GM12878 (cell line): ENCODE data around the gene CLEC4G. TPM values are rescaled to one million over a fixed set of nuclear protein-coding genes. Genes with fewer than 3 reads are reported as not detected.

Source experiments
- ATAC-seq: fragments of 200-7000 bp; cut with Tn5 transposase; 3 replicates; pipeline ENCODE4 v1.9.1; 2020; ENCODE audit warnings: mild to moderate bottlenecking, moderate library complexity
- BruUV-seq: library from RNA; stranded (reverse); fragments of 400-500 nt; replicated peaks from 2 replicates; lab custom pipeline; 2021; lab: Mats Ljungman, UMichigan
- CTCF ChIA-PET: fragments of 300-600 bp; sonication (Branson Sonifier 250); formaldehyde crosslinking; extraction: SDS; loops from one replicate; lab custom pipeline; 2021; ENCODE audit warnings: inconsistent platforms; lab: Yijun Ruan, JAX
- POLR2A ChIA-PET: fragments of 350-600 bp; formaldehyde crosslinking; extraction: SDS; loops from one replicate; lab custom pipeline; 2021; ENCODE audit warnings: inconsistent platforms; lab: Charles Lee
- RAD21 ChIA-PET: fragments of 300-600 bp; sonication (Branson Sonifier 250); formaldehyde crosslinking; loops from one replicate; lab custom pipeline; 2023; ENCODE audit warnings: antibody characterized with exemption; ENCODE audit not compliant: unreplicated experiment; lab: Charles Lee
- SMC1A ChIA-PET: fragments of 300-600 bp; sonication (Branson Sonifier 250); formaldehyde crosslinking; loops from one replicate; lab custom pipeline; 2023; ENCODE audit not compliant: unreplicated experiment, uncharacterized antibody; lab: Charles Lee
- DNase-seq: peaks from one replicate; pipeline ENCODE4 v3.0.0-alpha.2; 2011; ENCODE audit warnings: low read depth, low spot score
- FAIRE-seq: peaks from 3 replicates; lab custom pipeline; 2011; peaks lifted over from hg19 to GRCh38; lab: Jason Lieb, UNC
- H2AFZ ChIP-seq: 2 replicates; pipeline ENCODE4 v1.6.0; 2011; ENCODE audit warnings: low read depth, low read length, control low read depth; ENCODE audit not compliant: control insufficient read depth
- H3K27ac ChIP-seq: 2 replicates; pipeline ENCODE4 v1.5.1; 2011; ENCODE audit warnings: control low read depth; ENCODE audit not compliant: control insufficient read depth, insufficient read depth
- H3K27me3 ChIP-seq, 2 experiments: replicated peaks in 1 of 2; 2 replicates each; pipeline versions ENCODE4 v1.6.0 to v1.6.1; 2011; ENCODE audit warnings: low read length in 1 of 2; ENCODE audit not compliant: control insufficient read depth in 2 of 2, insufficient read depth in 2 of 2
- H3K36me3 ChIP-seq, 2 experiments: 2 replicates each; pipeline ENCODE4 v1.5.1; 2011; ENCODE audit warnings: low read length in 1 of 2; ENCODE audit not compliant: control insufficient read depth in 2 of 2, insufficient read depth in 2 of 2
- H3K4me1 ChIP-seq: 2 replicates; pipeline ENCODE4 v1.6.1; 2011; ENCODE audit warnings: mild to moderate bottlenecking, low read length, moderate library complexity, mixed read lengths; ENCODE audit not compliant: control insufficient read depth, insufficient read depth
- H3K4me2 ChIP-seq: 2 replicates; pipeline ENCODE4 v1.6.0; 2011; ENCODE audit warnings: control low read depth; ENCODE audit not compliant: control insufficient read depth, insufficient read depth
- H3K4me3 ChIP-seq: fragments of 200-600 bp; sonication (generic); 2 replicates; pipeline ENCODE4 v1.5.1; 2016
- H3K79me2 ChIP-seq: 2 replicates; pipeline ENCODE4 v1.6.0; 2011; ENCODE audit warnings: low read length; ENCODE audit not compliant: control insufficient read depth, insufficient read depth
- H3K9ac ChIP-seq: 2 replicates; pipeline ENCODE4 v1.8.0; 2011; ENCODE audit warnings: low read length, control low read depth, mixed read lengths; ENCODE audit not compliant: control insufficient read depth, insufficient read depth
- H3K9me3 ChIP-seq: replicated peaks from 3 replicates; pipeline ENCODE4 v1.5.1; 2011; ENCODE audit warnings: mild to moderate bottlenecking, low read length; ENCODE audit not compliant: control insufficient read depth, insufficient read depth
- H4K20me1 ChIP-seq: 2 replicates; pipeline ENCODE4 v1.6.0; 2011; ENCODE audit not compliant: control insufficient read depth, insufficient read depth
- CBX3 ChIP-seq: fragments of 200-600 bp; sonication (generic); IDR thresholded peaks from 2 replicates; pipeline ENCODE4 v1.6.1; 2016; ENCODE audit warnings: low read depth, borderline replicate concordance
- HCFC1 ChIP-seq: fragments of 150-350 bp; IDR thresholded peaks from 2 replicates; pipeline ENCODE4 v1.6.1; 2014; ENCODE audit warnings: low read length
- MEF2A ChIP-seq: IDR thresholded peaks from 2 replicates; pipeline ENCODE4 v1.6.1; 2011; ENCODE audit warnings: low read depth, mild to moderate bottlenecking, low read length, moderate library complexity; ENCODE audit not compliant: insufficient read depth
- MTA3 ChIP-seq: IDR thresholded peaks from 2 replicates; pipeline ENCODE4 v1.6.1; 2012; ENCODE audit warnings: low read length, inconsistent platforms, borderline replicate concordance
- NBN ChIP-seq: fragments of 450-650 bp; IDR thresholded peaks from 2 replicates; pipeline ENCODE4 v1.6.1; 2016
- NFYB ChIP-seq: IDR thresholded peaks from 2 replicates; pipeline ENCODE4 v1.6.1; 2011; ENCODE audit warnings: low read depth, mild to moderate bottlenecking, low read length, improper control_type of control experiment, moderate library complexity; ENCODE audit not compliant: insufficient read depth
- SUZ12 ChIP-seq: fragments of 200-600 bp; sonication (generic); IDR thresholded peaks from one replicate; pipeline ENCODE4 v1.6.1; 2018; ENCODE audit warnings: antibody characterized with exemption, mild to moderate bottlenecking; ENCODE audit not compliant: unreplicated experiment
- YY1 ChIP-seq: IDR thresholded peaks from 2 replicates; pipeline ENCODE4 v1.6.1; 2011; ENCODE audit warnings: low read depth, mild to moderate bottlenecking, low read length
- ZNF24 ChIP-seq: fragments of 450-650 bp; IDR thresholded peaks from 2 replicates; pipeline ENCODE4 v1.6.1; 2017; ENCODE audit warnings: antibody characterized with exemption, mild to moderate bottlenecking
- ZZZ3 ChIP-seq: IDR thresholded peaks from 2 replicates; pipeline ENCODE4 v1.6.1; 2011; ENCODE audit warnings: low read depth; ENCODE audit not compliant: control insufficient read depth, insufficient read length
- WGBS: methylation state at CpG from one replicate; pipeline ENCODE4 v1.1.6; 2016; ENCODE audit warnings: low lambda C conversion rate; ENCODE audit not compliant: insufficient replicate concordance, insufficient coverage; ENCODE audit errors: missing lambda C conversion rate; 5-methylcytosine and 5-hydroxymethylcytosine counted together
- in situ Hi-C: fragments of 300-500 bp; cut with MboI; formaldehyde crosslinking; loops from 9 replicates; pipeline ENCODE4 v1.14.3; 2018; ENCODE audit warnings: mixed read lengths
- intact Hi-C: fragments of 100-400 bp; cut with micrococcal nuclease; formaldehyde crosslinking; loops from one replicate; pipeline ENCODE4 v1.14.2; 2022; ENCODE audit not compliant: unreplicated experiment
- polyA plus RNA-seq, 11 experiments: library from polyadenylated mRNA; depleted of rRNA in 4 of 11; unstranded in 6 of 11; stranded (reverse) in 5 of 11; fragments of >200 nt; fragmentation: Nextera tagmentation in 4 of 11; fragmentation: Illumina TruSeq in 1 of 11; extraction: Ambion mirVana in 4 of 11; extraction: Trizol in 1 of 11; gene quantifications; 1 replicate in 1 of 11; 2 replicates in 10 of 11; pipeline versions ENCODE4 v1.2.1 to v1.2.3, GENCODE V29; 2011 to 2016; ENCODE audit warnings: inconsistent platforms in 2 of 11, missing spikeins in 2 of 11, low read depth in 1 of 11
- total RNA-seq, 4 experiments: library from RNA; depleted of rRNA in 3 of 4; stranded (reverse); fragments of >200 nt in 3 of 4; fragmentation: Illumina TruSeq in 1 of 4; extraction: Trizol in 1 of 4; gene quantifications; 2 replicates each; pipeline versions ENCODE4 v1.2.1 to v1.2.3, GENCODE V29; 2013 to 2021
- TF ChIP-seq, protein P1 (sequence below): fragments of 450-650 bp; IDR thresholded peaks from 2 replicates; pipeline ENCODE4 v1.6.1; 2017; ENCODE audit warnings: low read depth, mild to moderate bottlenecking, moderate library complexity

Gene CLEC4G
- total and polyA plus RNA-seq, 10 of the 15 experiments (the other 5 are each of a cell fraction or from before 2014, with no cell fraction given): 0.04 TPM; not detected in 9

DNA sequence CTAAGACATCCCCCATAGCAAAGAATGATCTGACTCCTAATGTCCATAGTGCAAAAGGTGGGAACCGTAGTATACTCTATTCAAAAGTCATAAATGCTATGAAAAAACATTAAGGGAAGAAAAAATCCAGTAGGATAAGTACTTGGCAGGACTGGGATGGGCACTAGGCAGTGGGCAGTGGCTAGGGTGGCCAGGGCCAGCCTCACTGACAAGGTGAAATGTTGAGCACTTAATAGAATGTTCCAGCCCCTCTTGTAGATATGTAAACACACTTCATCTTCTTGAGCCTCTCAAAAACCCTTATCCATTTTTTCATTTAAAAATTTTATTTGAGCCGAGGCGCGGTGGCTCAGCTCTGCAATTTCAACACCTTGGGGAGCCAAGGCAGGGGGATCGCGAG lies 1.5 kb upstream of the CLEC4G start:
- in situ Hi-C loops: no loop called here
- no TSS peak for BruUV-seq
- ATAC-seq: no peak
- no peak overlapping the region for H2AFZ ChIP-seq
- 70% methylated on average over 6 of the region's 6 CpGs for WGBS
- H3K27ac ChIP-seq: no peak overlapping the region
- no peaks in the 10 kb centered on the region for H3K9me3 ChIP-seq
- no peak for FAIRE-seq
- no peaks in the 10 kb centered on the region for H3K36me3 ChIP-seq
- no peak overlapping the region for H3K4me3 ChIP-seq
- no peak for TF ChIP-seq NFYB
- TF ChIP-seq CBX3: no peak
- TF ChIP-seq MEF2A: no peak
- no peaks in the 10 kb centered on the region; the same call in none of the 2 replicates for H3K4me1 ChIP-seq
- ChIA-PET CTCF (no interaction called here), POLR2A (no interaction called here), SMC1A (no interaction called here), RAD21 (no interaction called here)
- DNase-seq: no peak
- no peak overlapping the region for H3K4me2 ChIP-seq
- no peaks in the 10 kb centered on the region for H3K79me2 ChIP-seq
- peaks cover 4% of the 10 kb centered on the region in 2 experiments; a peak in 3 of 4 replicates for H3K27me3 ChIP-seq
- no peak overlapping the region for H3K9ac ChIP-seq
- no peaks in the 10 kb centered on the region for H4K20me1 ChIP-seq
- intact Hi-C loops: no loop called here

DNA sequence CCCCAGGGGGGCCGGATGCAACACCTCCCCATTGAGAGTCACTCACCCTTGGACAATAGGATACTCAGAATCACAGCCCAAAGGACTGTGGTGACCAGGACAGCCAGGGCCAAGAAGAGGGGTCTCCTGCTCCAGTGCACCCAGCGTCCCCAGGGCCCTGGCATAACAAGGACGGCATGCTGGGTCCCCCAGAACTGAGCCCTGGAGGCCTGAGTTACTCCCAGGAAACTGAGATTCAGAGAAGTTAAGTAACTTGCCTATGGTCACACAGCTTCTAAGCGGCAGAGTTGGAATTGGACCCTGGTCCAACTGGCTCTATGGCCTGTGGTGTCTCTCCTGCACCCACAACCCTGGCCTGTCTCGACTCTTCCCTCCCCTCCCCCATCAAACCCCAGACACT lies 295 bp downstream of the CLEC4G start:
- Histone ChIP-seq H3K9me3 (no peaks in the 10 kb centered on the region), H3K4me3 (no peak overlapping the region), H3K27ac (no peak overlapping the region), H3K4me2 (no peak overlapping the region)
- no TSS peak for BruUV-seq
- POLR2A ChIA-PET: no interaction called here
- DNase-seq (no peak), ATAC-seq (no peak)
- intact Hi-C loops: no loop called here
- TF ChIP-seq ZZZ3 (no peak), NBN (no peak), YY1 (no peak), HCFC1 (no peak), MTA3 (no peak), SUZ12 (no peak), ZNF24 (no peak)
- TF ChIP-seq, protein P1, sequence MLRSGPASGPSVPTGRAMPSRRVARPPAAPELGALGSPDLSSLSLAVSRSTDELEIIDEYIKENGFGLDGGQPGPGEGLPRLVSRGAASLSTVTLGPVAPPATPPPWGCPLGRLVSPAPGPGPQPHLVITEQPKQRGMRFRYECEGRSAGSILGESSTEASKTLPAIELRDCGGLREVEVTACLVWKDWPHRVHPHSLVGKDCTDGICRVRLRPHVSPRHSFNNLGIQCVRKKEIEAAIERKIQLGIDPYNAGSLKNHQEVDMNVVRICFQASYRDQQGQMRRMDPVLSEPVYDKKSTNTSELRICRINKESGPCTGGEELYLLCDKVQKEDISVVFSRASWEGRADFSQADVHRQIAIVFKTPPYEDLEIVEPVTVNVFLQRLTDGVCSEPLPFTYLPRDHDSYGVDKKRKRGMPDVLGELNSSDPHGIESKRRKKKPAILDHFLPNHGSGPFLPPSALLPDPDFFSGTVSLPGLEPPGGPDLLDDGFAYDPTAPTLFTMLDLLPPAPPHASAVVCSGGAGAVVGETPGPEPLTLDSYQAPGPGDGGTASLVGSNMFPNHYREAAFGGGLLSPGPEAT: no peak
- TF ChIP-seq, all 136 proteins: peak for 0
- WGBS: 49% methylated on average over 5 of the region's 5 CpGs
- CTCF ChIA-PET: no interaction called here
- SMC1A ChIA-PET: interaction anchor here (0.6 kb wide), 1 partner anchor 163 kb away, joined by 3 read pairs; no protein-coding TSS in a partner anchor
- FAIRE-seq: no peak
- no peaks in the 10 kb centered on the region for H3K79me2 ChIP-seq
- no peaks in the 10 kb centered on the region for H4K20me1 ChIP-seq
- no peak overlapping the region for H2AFZ ChIP-seq
- H3K4me1 ChIP-seq: no peaks in the 10 kb centered on the region; the same call in none of the 2 replicates
- H3K27me3 ChIP-seq: peaks cover 4% of the 10 kb centered on the region in 2 experiments; a peak in 3 of 4 replicates
- H3K9ac ChIP-seq: no peak overlapping the region
- H3K36me3 ChIP-seq: no peaks in the 10 kb centered on the region
- RAD21 ChIA-PET: no interaction called here
- in situ Hi-C loops: no loop called here
